Type B pancreatic cell (in vitro differentiated cells): ENCODE measurements around the gene ATP8A2. TPM values are rescaled to one million over a fixed set of nuclear protein-coding genes. Genes with fewer than 3 reads are reported as not detected.

Experiments used
- DNase-seq: peaks from one replicate; pipeline ENCODE4 v3.0.0; 2021; ENCODE audit warnings: mixed read lengths; ENCODE audit not compliant: unreplicated experiment; ENCODE audit errors: extremely low spot score
- H3K27ac Mint-ChIP-seq: 2 replicates; pipeline ENCODE4 v1.8.0; 2021; ENCODE audit warnings: mild to moderate bottlenecking, mixed read lengths
- H3K27me3 Mint-ChIP-seq: 2 replicates; pipeline ENCODE4 v1.8.0; 2021; ENCODE audit warnings: mixed read lengths
- H3K36me3 Mint-ChIP-seq: 2 replicates; pipeline ENCODE4 v1.8.0; 2021; ENCODE audit warnings: mixed read lengths
- H3K4me1 Mint-ChIP-seq: one replicate; pipeline ENCODE4 v1.8.0; 2021; ENCODE audit warnings: mixed read lengths; ENCODE audit not compliant: unreplicated experiment
- H3K4me3 Mint-ChIP-seq: 2 replicates; pipeline ENCODE4 v1.8.0; 2021; ENCODE audit warnings: mild to moderate bottlenecking, mixed read lengths
- H3K9me3 Mint-ChIP-seq: 2 replicates; pipeline ENCODE4 v1.8.0; 2021; ENCODE audit warnings: mixed read lengths
- CTCF ChIP-seq: fragments of 200-600 bp; sonication (generic); conservative IDR thresholded peaks from 2 replicates; pipeline ENCODE4 v1.5.0; 2021; ENCODE audit warnings: antibody characterized with exemption, mild to moderate bottlenecking
- total RNA-seq: library from RNA; stranded (reverse); gene quantifications from 2 replicates; pipeline ENCODE4 v1.2.1, GENCODE V29; 2021; ENCODE audit warnings: low replicate concordance

The ATP8A2 gene
- total RNA-seq, 1 donor from 2014 or later: 13.8 TPM

- no peaks in the 10 kb centered on the region for H3K36me3 Mint-ChIP-seq
- no peak for DNase-seq
- H3K4me3 Mint-ChIP-seq: no peak overlapping the region
- TF ChIP-seq CTCF: no peak
- H3K9me3 Mint-ChIP-seq: no peaks in the 10 kb centered on the region
- peaks cover 33% of the 10 kb centered on the region for H3K4me1 Mint-ChIP-seq
- H3K27me3 Mint-ChIP-seq: peaks cover 4% of the 10 kb centered on the region
- H3K27ac Mint-ChIP-seq: no peak overlapping the region
These were observed 609.3 kb downstream of the ATP8A2 start for GRCh38 chr13:25981060-25981459.

- no peaks in the 10 kb centered on the region for H3K27me3 Mint-ChIP-seq
- H3K27ac Mint-ChIP-seq: peak overlapping the region; percentile 8
- no peaks in the 10 kb centered on the region for H3K36me3 Mint-ChIP-seq
- no peaks in the 10 kb centered on the region for H3K9me3 Mint-ChIP-seq
- peaks cover 23% of the 10 kb centered on the region for H3K4me1 Mint-ChIP-seq
- no peak for TF ChIP-seq CTCF
- no peak overlapping the region for H3K4me3 Mint-ChIP-seq
- DNase-seq: no peak
These were observed 611.1 kb downstream of the ATP8A2 start for GRCh38 chr13:25982907-25983306.

- peaks cover 23% of the 10 kb centered on the region for H3K4me1 Mint-ChIP-seq
- H3K9me3 Mint-ChIP-seq: no peaks in the 10 kb centered on the region
- no peak for DNase-seq
- H3K36me3 Mint-ChIP-seq: no peaks in the 10 kb centered on the region
- H3K27me3 Mint-ChIP-seq: no peaks in the 10 kb centered on the region
- TF ChIP-seq CTCF: no peak
- H3K27ac Mint-ChIP-seq: no peak overlapping the region
- H3K4me3 Mint-ChIP-seq: no peak overlapping the region
These were observed 616.2 kb downstream of the ATP8A2 start for GRCh38 chr13:25987987-25988386.

- peaks cover 2% of the 10 kb centered on the region for H3K9me3 Mint-ChIP-seq
- peaks cover 22% of the 10 kb centered on the region for H3K4me1 Mint-ChIP-seq
- H3K36me3 Mint-ChIP-seq: peaks cover under 1% of the 10 kb centered on the region
- no peak overlapping the region for H3K4me3 Mint-ChIP-seq
- DNase-seq: no peak
- H3K27ac Mint-ChIP-seq: no peak overlapping the region
- no peak for TF ChIP-seq CTCF
- no peaks in the 10 kb centered on the region for H3K27me3 Mint-ChIP-seq
These were observed 616.9 kb downstream of the ATP8A2 start for GRCh38 chr13:25988661-25989060.

- TF ChIP-seq CTCF: no peak
- peaks cover 22% of the 10 kb centered on the region for H3K4me1 Mint-ChIP-seq
- H3K36me3 Mint-ChIP-seq: peaks cover 11% of the 10 kb centered on the region
- DNase-seq: no peak
- no peaks in the 10 kb centered on the region for H3K27me3 Mint-ChIP-seq
- H3K9me3 Mint-ChIP-seq: peaks cover 13% of the 10 kb centered on the region
- peak overlapping the region; percentile 0 for H3K27ac Mint-ChIP-seq
- H3K4me3 Mint-ChIP-seq: no peak overlapping the region
These were observed 619.0 kb downstream of the ATP8A2 start for GRCh38 chr13:25990801-25991200.

- no peak for TF ChIP-seq CTCF
- H3K4me1 Mint-ChIP-seq: peaks cover 22% of the 10 kb centered on the region
- no peak overlapping the region for H3K27ac Mint-ChIP-seq
- peaks cover 11% of the 10 kb centered on the region for H3K36me3 Mint-ChIP-seq
- no peaks in the 10 kb centered on the region for H3K27me3 Mint-ChIP-seq
- peaks cover 13% of the 10 kb centered on the region for H3K9me3 Mint-ChIP-seq
- DNase-seq: no peak
- no peak overlapping the region for H3K4me3 Mint-ChIP-seq
These were observed 620.3 kb downstream of the ATP8A2 start for GRCh38 chr13:25992076-25992475.
